ENCODE results near the gene LRRTM4. TPM values are rescaled to one million over a fixed set of nuclear protein-coding genes. Genes with fewer than 3 reads are reported as not detected.

LRRTM4 gene
- total RNA-seq, 1 donor from 2014 or later: not detected

DNA sequence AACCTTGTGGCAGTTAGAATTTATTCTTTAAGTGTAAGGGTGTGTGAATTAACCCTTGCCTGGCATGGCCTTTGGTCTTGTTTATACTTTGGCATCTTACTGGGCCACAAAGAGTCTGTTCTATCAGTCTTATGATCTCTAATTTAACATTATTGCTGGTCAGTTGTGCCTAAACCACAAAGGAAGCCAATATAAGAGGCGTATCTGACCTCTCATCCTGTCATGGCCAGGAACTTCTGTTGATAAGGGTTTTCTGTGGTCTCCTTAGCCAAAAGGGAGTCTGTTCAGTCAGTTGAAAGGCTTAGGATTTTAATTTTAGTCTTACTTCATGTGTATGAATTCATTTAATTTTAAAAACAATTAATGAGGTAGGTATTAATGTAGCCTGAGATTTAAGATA lies 127.2 kb downstream of the LRRTM4 start:
- DNase-seq (ENCODE audit: extremely low spot score, unreplicated experiment): no peak
- Mint-ChIP-seq H3K4me1 (ENCODE audit: unreplicated experiment) (no peaks in the 10 kb centered on the region), H3K9me3 (ENCODE audit: unreplicated experiment) (no peaks in the 10 kb centered on the region), H3K27ac (ENCODE audit: unreplicated experiment) (no peak overlapping the region), H3K27me3 (ENCODE audit: unreplicated experiment) (no peaks in the 10 kb centered on the region), H3K36me3 (ENCODE audit: unreplicated experiment) (no peaks in the 10 kb centered on the region), H3K4me3 (ENCODE audit: unreplicated experiment) (no peak overlapping the region)
- TF ChIP-seq, protein P1, sequence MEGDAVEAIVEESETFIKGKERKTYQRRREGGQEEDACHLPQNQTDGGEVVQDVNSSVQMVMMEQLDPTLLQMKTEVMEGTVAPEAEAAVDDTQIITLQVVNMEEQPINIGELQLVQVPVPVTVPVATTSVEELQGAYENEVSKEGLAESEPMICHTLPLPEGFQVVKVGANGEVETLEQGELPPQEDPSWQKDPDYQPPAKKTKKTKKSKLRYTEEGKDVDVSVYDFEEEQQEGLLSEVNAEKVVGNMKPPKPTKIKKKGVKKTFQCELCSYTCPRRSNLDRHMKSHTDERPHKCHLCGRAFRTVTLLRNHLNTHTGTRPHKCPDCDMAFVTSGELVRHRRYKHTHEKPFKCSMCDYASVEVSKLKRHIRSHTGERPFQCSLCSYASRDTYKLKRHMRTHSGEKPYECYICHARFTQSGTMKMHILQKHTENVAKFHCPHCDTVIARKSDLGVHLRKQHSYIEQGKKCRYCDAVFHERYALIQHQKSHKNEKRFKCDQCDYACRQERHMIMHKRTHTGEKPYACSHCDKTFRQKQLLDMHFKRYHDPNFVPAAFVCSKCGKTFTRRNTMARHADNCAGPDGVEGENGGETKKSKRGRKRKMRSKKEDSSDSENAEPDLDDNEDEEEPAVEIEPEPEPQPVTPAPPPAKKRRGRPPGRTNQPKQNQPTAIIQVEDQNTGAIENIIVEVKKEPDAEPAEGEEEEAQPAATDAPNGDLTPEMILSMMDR (IDR thresholded peaks at IDR 0.05): no peak

DNA sequence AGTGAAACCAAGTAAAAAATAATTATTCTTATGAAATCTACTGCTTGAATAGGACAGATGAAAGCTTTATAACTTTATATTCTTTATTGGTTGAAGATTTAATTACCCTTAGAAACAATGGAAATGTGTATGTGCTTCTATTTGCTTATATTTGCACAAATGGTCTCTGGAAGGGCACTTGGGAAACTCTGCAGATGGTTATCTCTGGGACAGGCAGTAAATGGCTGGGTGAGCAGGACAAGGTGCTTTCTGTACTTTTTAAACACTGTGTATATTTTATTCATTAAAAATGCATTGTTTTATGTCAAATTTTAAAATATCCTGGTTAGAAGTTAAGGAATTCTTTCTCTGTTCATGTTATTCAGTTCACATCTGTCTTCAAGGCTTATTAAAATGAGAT lies 131.1 kb downstream of the LRRTM4 start:
- H3K9me3 Mint-ChIP-seq (ENCODE audit: unreplicated experiment): no peaks in the 10 kb centered on the region
- H3K27ac Mint-ChIP-seq (ENCODE audit: unreplicated experiment): no peak overlapping the region
- H3K4me1 Mint-ChIP-seq (ENCODE audit: unreplicated experiment): no peaks in the 10 kb centered on the region
- no peak overlapping the region for H3K4me3 Mint-ChIP-seq (ENCODE audit: unreplicated experiment)
- DNase-seq (ENCODE audit: extremely low spot score, unreplicated experiment): no peak
- no peaks in the 10 kb centered on the region for H3K27me3 Mint-ChIP-seq (ENCODE audit: unreplicated experiment)
- TF ChIP-seq, protein P1 (IDR thresholded peaks at IDR 0.05): no peak
- no peaks in the 10 kb centered on the region for H3K36me3 Mint-ChIP-seq (ENCODE audit: unreplicated experiment)

DNA sequence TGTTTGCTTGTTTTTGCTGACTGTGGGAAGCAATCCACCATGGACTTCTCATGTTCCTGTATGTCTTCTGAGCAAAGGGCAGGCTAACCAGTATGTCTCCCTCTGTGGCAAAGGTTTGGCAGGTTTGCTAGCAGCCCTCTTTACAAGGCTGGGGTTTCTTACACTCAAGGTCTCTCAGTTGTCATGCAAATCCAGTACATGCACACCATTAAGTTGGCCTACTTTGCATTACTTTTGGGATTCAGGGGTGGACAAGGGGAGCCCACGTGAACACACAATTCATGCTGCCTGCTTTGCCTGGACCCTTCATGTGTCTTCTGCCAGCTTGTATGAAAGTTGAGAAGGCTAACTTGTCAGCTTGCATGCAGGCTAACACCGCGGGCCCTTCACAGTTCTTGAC lies 134.9 kb downstream of the LRRTM4 start:
- Mint-ChIP-seq H3K27me3 (ENCODE audit: unreplicated experiment) (no peaks in the 10 kb centered on the region), H3K9me3 (ENCODE audit: unreplicated experiment) (no peaks in the 10 kb centered on the region), H3K4me3 (ENCODE audit: unreplicated experiment) (no peak overlapping the region), H3K27ac (ENCODE audit: unreplicated experiment) (no peak overlapping the region), H3K36me3 (ENCODE audit: unreplicated experiment) (no peaks in the 10 kb centered on the region), H3K4me1 (ENCODE audit: unreplicated experiment) (no peaks in the 10 kb centered on the region)
- TF ChIP-seq, protein P1 (IDR thresholded peaks at IDR 0.05): no peak
- no peak for DNase-seq (ENCODE audit: extremely low spot score, unreplicated experiment)

DNA sequence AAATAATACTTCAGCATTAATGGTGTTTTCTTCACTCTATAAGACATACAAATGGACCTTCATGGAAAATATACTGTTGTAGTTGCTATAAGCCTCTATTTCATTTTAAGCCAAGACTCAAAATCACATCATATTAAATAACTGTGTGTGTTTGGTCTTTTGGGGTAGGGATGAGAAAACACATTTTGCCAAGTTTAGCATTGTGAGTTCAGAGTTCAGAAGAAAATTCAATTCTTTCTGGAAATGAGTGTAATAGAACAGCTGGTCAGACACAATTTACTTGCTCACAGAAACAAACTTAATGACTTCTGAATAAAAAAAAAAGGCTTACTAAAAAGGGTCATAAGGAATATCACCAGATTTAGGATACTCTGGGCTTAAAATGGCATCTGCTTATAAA lies 149.5 kb downstream of the LRRTM4 start:
- DNase-seq (ENCODE audit: extremely low spot score, unreplicated experiment): no peak

DNA sequence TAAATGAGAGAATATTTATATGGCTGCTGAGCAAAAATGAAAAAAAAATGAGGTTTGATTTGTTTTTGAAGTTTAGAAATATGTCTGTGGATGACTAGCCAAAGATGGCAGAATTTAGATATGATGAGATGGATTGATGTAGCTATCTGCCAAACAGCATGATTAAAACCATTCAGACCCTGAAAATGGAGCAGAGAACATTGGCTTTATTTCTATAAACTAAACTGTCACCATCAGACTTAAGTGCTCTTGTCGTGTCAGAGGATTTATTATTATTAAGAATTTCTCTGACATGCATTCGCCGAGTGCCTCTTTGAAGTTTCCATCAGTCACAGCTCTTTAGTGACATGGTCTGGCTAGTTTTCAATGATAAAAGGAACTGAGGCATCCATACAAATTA lies 151.7 kb downstream of the LRRTM4 start:
- Mint-ChIP-seq H3K27me3 (ENCODE audit: unreplicated experiment) (no peaks in the 10 kb centered on the region), H3K4me1 (ENCODE audit: unreplicated experiment) (no peaks in the 10 kb centered on the region), H3K27ac (ENCODE audit: unreplicated experiment) (no peak overlapping the region), H3K4me3 (ENCODE audit: unreplicated experiment) (no peak overlapping the region), H3K36me3 (ENCODE audit: unreplicated experiment) (no peaks in the 10 kb centered on the region), H3K9me3 (ENCODE audit: unreplicated experiment) (peaks cover 4% of the 10 kb centered on the region)
- DNase-seq (ENCODE audit: extremely low spot score, unreplicated experiment): no peak
- TF ChIP-seq, protein P1 (IDR thresholded peaks at IDR 0.05): no peak

More for the DNA sequence above, 149.5 kb downstream of the LRRTM4 start:
- H3K9me3 Mint-ChIP-seq (ENCODE audit: unreplicated experiment): peaks cover 4% of the 10 kb centered on the region
- H3K27ac Mint-ChIP-seq (ENCODE audit: unreplicated experiment): no peak overlapping the region
- no peaks in the 10 kb centered on the region for H3K36me3 Mint-ChIP-seq (ENCODE audit: unreplicated experiment)
- H3K4me3 Mint-ChIP-seq (ENCODE audit: unreplicated experiment): no peak overlapping the region
- H3K27me3 Mint-ChIP-seq (ENCODE audit: unreplicated experiment): no peaks in the 10 kb centered on the region
- H3K4me1 Mint-ChIP-seq (ENCODE audit: unreplicated experiment): no peaks in the 10 kb centered on the region
- TF ChIP-seq, protein P1 (IDR thresholded peaks at IDR 0.05): no peak

Measured in osteocyte (in vitro differentiated cells).